PC-9 (cell line): ENCODE measurements around the gene RUNX1.

Source experiments
- EZH2 ChIP-seq: fragments of 200-600 bp; sonication (generic); IDR thresholded peaks from 2 replicates; pipeline ENCODE4 v1.8.0; 2017; ENCODE audit warnings: antibody characterized with exemption, low read depth
- TF ChIP-seq, protein P1 (sequence below): fragments of 200-600 bp; sonication (generic); conservative IDR thresholded peaks from 2 replicates; pipeline ENCODE4 v1.6.1; 2017; ENCODE audit warnings: mixed run types, antibody characterized with exemption, mild to moderate bottlenecking, moderate library complexity

DNA sequence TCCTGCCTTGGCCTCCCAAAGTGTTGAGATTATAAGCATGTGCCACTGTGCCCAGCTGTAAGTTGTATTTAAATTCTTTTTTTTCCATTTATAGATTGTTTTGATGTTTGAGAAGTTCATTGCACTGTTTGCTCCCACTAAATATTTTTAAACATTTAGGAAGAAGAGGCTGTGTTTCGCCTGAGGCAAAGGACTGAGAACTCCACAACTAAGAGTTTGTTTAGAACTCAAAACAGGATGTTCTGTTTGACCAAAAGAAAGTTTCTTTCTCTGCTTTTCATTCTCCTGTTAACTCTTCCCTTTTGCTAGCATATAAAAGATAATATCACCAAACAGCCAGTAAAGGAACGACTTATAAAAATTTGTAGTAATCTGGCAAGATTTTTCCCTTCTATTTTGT is 87.0 kb downstream of the RUNX1 start:
- TF ChIP-seq, protein P1, sequence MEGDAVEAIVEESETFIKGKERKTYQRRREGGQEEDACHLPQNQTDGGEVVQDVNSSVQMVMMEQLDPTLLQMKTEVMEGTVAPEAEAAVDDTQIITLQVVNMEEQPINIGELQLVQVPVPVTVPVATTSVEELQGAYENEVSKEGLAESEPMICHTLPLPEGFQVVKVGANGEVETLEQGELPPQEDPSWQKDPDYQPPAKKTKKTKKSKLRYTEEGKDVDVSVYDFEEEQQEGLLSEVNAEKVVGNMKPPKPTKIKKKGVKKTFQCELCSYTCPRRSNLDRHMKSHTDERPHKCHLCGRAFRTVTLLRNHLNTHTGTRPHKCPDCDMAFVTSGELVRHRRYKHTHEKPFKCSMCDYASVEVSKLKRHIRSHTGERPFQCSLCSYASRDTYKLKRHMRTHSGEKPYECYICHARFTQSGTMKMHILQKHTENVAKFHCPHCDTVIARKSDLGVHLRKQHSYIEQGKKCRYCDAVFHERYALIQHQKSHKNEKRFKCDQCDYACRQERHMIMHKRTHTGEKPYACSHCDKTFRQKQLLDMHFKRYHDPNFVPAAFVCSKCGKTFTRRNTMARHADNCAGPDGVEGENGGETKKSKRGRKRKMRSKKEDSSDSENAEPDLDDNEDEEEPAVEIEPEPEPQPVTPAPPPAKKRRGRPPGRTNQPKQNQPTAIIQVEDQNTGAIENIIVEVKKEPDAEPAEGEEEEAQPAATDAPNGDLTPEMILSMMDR: no peak
- no peak for TF ChIP-seq EZH2
